Brain pericyte (primary cell): Measurements from ENCODE around the gene PARP15.
"Not testable (repeated sequence)": the region's sequence is repeated elsewhere in the genome, so short reads cannot be mapped to it uniquely, and the experiment has no call there.

Source experiments
- DNase-seq: peaks from one replicate; pipeline ENCODE4 v3.0.0-alpha.2; 2012; ENCODE audit warnings: low read depth, low spot score

PARP15 gene

GRCh38 chr3:122665881-122666280 is 88.4 kb downstream of the PARP15 start:
- no peak for DNase-seq

- no peak for DNase-seq
Measured at GRCh38 chr3:122668930-122669730, 91.7 kb downstream of the PARP15 start.

- DNase-seq = no peak
Measured at GRCh38 chr3:122671553-122671952, 94.1 kb downstream of the PARP15 start.

- no peak for DNase-seq
Measured at GRCh38 chr3:122674339-122674738, 96.9 kb downstream of the PARP15 start.

GRCh38 chr3:122676759-122677158 is 99.3 kb downstream of the PARP15 start:
- no peak for DNase-seq

- DNase-seq = no peak
Measured at GRCh38 chr3:122677216-122677615, 99.8 kb downstream of the PARP15 start.

- no peak for DNase-seq
Measured at GRCh38 chr3:122678506-122678905, 101.1 kb downstream of the PARP15 start.

- peak; percentile 29 for DNase-seq
Measured at GRCh38 chr3:122679085-122679881, 101.8 kb downstream of the PARP15 start.

GRCh38 chr3:122679882-122680474 is 102.5 kb downstream of the PARP15 start:
- DNase-seq = no peak

- DNase-seq = peak; percentile 43
Measured at GRCh38 chr3:122680475-122681283, 103.2 kb downstream of the PARP15 start, which contains the start of gene PARP14. TSS of gene PARP14 (plus strand) at chr3:122680839. CDS start at chr3:122680884, 45 bp downstream.

- no peak for DNase-seq
Measured at GRCh38 chr3:122681284-122681973, 104.0 kb downstream of the PARP15 start.

GRCh38 chr3:122681974-122682409 is 104.5 kb downstream of the PARP15 start:
- DNase-seq = no peak

- not testable (repeated sequence) for DNase-seq
Measured at GRCh38 chr3:122682778-122683411, 105.4 kb downstream of the PARP15 start.

- no peak for DNase-seq
Measured at GRCh38 chr3:122687298-122687697, 109.8 kb downstream of the PARP15 start.
